GM23248 (cell line): ENCODE data around the gene CSNK1A1. TPM values are rescaled to one million over a fixed set of nuclear protein-coding genes. Genes with fewer than 3 reads are reported as not detected.
"Not testable (repeated sequence)": the region's sequence is repeated elsewhere in the genome, so short reads cannot be mapped to it uniquely, and the experiment has no call there.

ENCODE experiments used
- DNase-seq: peaks from one replicate; pipeline ENCODE4 v3.0.0-alpha.2; 2015
- H2AFZ ChIP-seq: fragments of 200-600 bp; sonication (generic); 2 replicates; pipeline ENCODE4 v1.6.1; 2016; ENCODE audit warnings: antibody characterized with exemption
- H3F3A ChIP-seq: fragments of 200-600 bp; sonication (generic); 2 replicates; pipeline ENCODE4 v1.6.1; 2016; ENCODE audit warnings: mild to moderate bottlenecking, antibody characterized with exemption, mixed run types; ENCODE audit not compliant: insufficient read depth
- H3K27ac ChIP-seq: fragments of 200-600 bp; sonication (generic); 2 replicates; pipeline ENCODE4 v1.5.1; 2016; ENCODE audit warnings: mild to moderate bottlenecking
- H3K27me3 ChIP-seq: fragments of 200-600 bp; sonication (generic); replicated peaks from 2 replicates; pipeline ENCODE4 v1.6.1; 2016; ENCODE audit warnings: mild to moderate bottlenecking; ENCODE audit not compliant: insufficient read depth
- H3K36me3 ChIP-seq: fragments of 200-600 bp; sonication (generic); 2 replicates; pipeline ENCODE4 v1.6.1; 2016; ENCODE audit warnings: low read depth, mild to moderate bottlenecking
- H3K4me1 ChIP-seq: fragments of 200-600 bp; sonication (generic); 2 replicates; pipeline ENCODE4 v1.6.1; 2016; ENCODE audit warnings: mild to moderate bottlenecking; ENCODE audit not compliant: insufficient read depth
- H3K4me2 ChIP-seq: fragments of 200-600 bp; sonication (generic); one replicate; pipeline ENCODE4 v1.6.1; 2016; ENCODE audit warnings: mild to moderate bottlenecking; ENCODE audit not compliant: unreplicated experiment
- H3K4me3 ChIP-seq: fragments of 200-600 bp; sonication (generic); 2 replicates; pipeline ENCODE4 v1.5.1; 2016; ENCODE audit warnings: mild to moderate bottlenecking
- H3K79me2 ChIP-seq: fragments of 200-600 bp; sonication (generic); 2 replicates; pipeline ENCODE4 v1.6.1; 2016; ENCODE audit warnings: mild to moderate bottlenecking; ENCODE audit not compliant: insufficient read depth
- H3K9ac ChIP-seq: fragments of 200-600 bp; sonication (generic); 2 replicates; pipeline ENCODE4 v1.6.1; 2016; ENCODE audit warnings: mild to moderate bottlenecking
- H3K9me2 ChIP-seq: fragments of 200-600 bp; sonication (generic); 2 replicates; pipeline ENCODE4 v1.6.1; 2016; ENCODE audit warnings: mixed run types, mild to moderate bottlenecking, moderate library complexity; ENCODE audit not compliant: insufficient read depth
- H3K9me3 ChIP-seq: fragments of 200-600 bp; sonication (generic); one replicate; pipeline ENCODE4 v1.6.1; 2017; ENCODE audit warnings: low read depth
- H4K20me1 ChIP-seq: fragments of 200-600 bp; sonication (generic); 2 replicates; pipeline ENCODE4 v1.6.0; 2016; ENCODE audit not compliant: insufficient read depth
- EZH2 ChIP-seq: fragments of 200-600 bp; sonication (generic); IDR thresholded peaks from 2 replicates; pipeline ENCODE4 v1.6.1; 2018; ENCODE audit warnings: antibody characterized with exemption, mild to moderate bottlenecking; ENCODE audit not compliant: insufficient read depth, poor library complexity, severe bottlenecking
- EZH2phosphoT487 ChIP-seq: fragments of 200-600 bp; sonication (generic); IDR thresholded peaks from 2 replicates; pipeline ENCODE4 v1.6.1; 2018; ENCODE audit warnings: antibody characterized with exemption, moderate library complexity, mild to moderate bottlenecking, low read depth; ENCODE audit not compliant: insufficient read depth
- WGBS, 2 experiments: methylation state at CpG; one replicate each; pipeline ENCODE4 v1.1.6; 2015 to 2017; ENCODE audit warnings: low lambda C conversion rate in 2 of 2, low coverage in 1 of 2; ENCODE audit errors: missing lambda C conversion rate in 2 of 2; 5-methylcytosine and 5-hydroxymethylcytosine counted together
- in situ Hi-C: fragments of 300-500 bp; cut with MboI; formaldehyde crosslinking; loops from 2 replicates; pipeline ENCODE4 v1.15.0; 2020
- polyA plus RNA-seq: library from polyadenylated mRNA; unstranded; fragments of >200 nt; fragmentation: Nextera tagmentation; extraction: Ambion mirVana; gene quantifications from 2 replicates; pipeline ENCODE4 v1.2.1, GENCODE V29; 2016
- total RNA-seq: library from RNA; depleted of rRNA; stranded (reverse); fragments of >200 nt; shearing (Covaris generic); gene quantifications from 2 replicates; pipeline ENCODE4 v1.2.3, GENCODE V29; 2014

CSNK1A1 gene
- total and polyA plus RNA-seq, 2 experiments from 2014 or later: 228 to 415 TPM

GRCh38 chr5:149471406-149472183, 79.6 kb downstream of the CSNK1A1 start:
- Histone ChIP-seq H3F3A (0 out of 2 replicates have a peak, but pooled peaks cover 4% of the 10 kb centered on the region), H4K20me1 (no peaks in the 10 kb centered on the region), H3K36me3 (no peaks in the 10 kb centered on the region), H3K27ac (peak overlapping the region; percentile 41), H3K9me3 (no peaks in the 10 kb centered on the region), H3K27me3 (no peaks in the 10 kb centered on the region), H3K4me2 (peak overlapping the region; percentile 19), H2AFZ (peak overlapping the region; percentile 29; the same call in 1 of the 2 replicates), H3K4me3 (no peak overlapping the region), H3K9me2 (no peaks in the 10 kb centered on the region), H3K4me1 (peaks cover 21% of the 10 kb centered on the region), H3K9ac (peak overlapping the region; percentile 36; the same call in 1 of the 2 replicates), H3K79me2 (no peaks in the 10 kb centered on the region)
- TF ChIP-seq EZH2phosphoT487 (no peak), EZH2 (no peak)
- peak; percentile 84 for DNase-seq
- WGBS, 2 experiments: 39 to 55% methylated on average over 11 to 15 of the region's 15 CpGs
- in situ Hi-C loops: no loop called here

- 95 to 96% methylated on average over 6 of the region's 6 CpGs for WGBS, 2 experiments
- H3K79me2 ChIP-seq: no peaks in the 10 kb centered on the region
- no peaks in the 10 kb centered on the region for H3K9me3 ChIP-seq
- no peaks in the 10 kb centered on the region for H3K36me3 ChIP-seq
- in situ Hi-C loops: no loop called here
- peaks cover 8% of the 10 kb centered on the region; the same call in 1 of the 2 replicates for H3F3A ChIP-seq
- H3K4me3 ChIP-seq: no peak overlapping the region
- H2AFZ ChIP-seq: no peak overlapping the region
- no peak overlapping the region for H3K4me2 ChIP-seq
- H3K27me3 ChIP-seq: no peaks in the 10 kb centered on the region
- no peaks in the 10 kb centered on the region for H3K9me2 ChIP-seq
- H3K27ac ChIP-seq: peak overlapping the region; percentile 41; the same call in 1 of the 2 replicates
- H3K4me1 ChIP-seq: peaks cover 27% of the 10 kb centered on the region
- DNase-seq: no peak
- TF ChIP-seq EZH2 (no peak), EZH2phosphoT487 (no peak)
- no peak overlapping the region for H3K9ac ChIP-seq
- no peaks in the 10 kb centered on the region for H4K20me1 ChIP-seq
Measured at GRCh38 chr5:149470942-149471341, 80.3 kb downstream of the CSNK1A1 start.

GRCh38 chr5:149466457-149466972, 84.7 kb downstream of the CSNK1A1 start:
- TF ChIP-seq EZH2phosphoT487: no peak
- TF ChIP-seq EZH2: no peak
- peaks cover 16% of the 10 kb centered on the region for H3F3A ChIP-seq
- H3K27me3 ChIP-seq: no peaks in the 10 kb centered on the region
- H3K4me1 ChIP-seq: peaks cover 30% of the 10 kb centered on the region
- 17 to 18% methylated on average over 16 to 17 of the region's 17 CpGs for WGBS, 2 experiments
- no peaks in the 10 kb centered on the region for H3K79me2 ChIP-seq
- no peaks in the 10 kb centered on the region for H3K9me3 ChIP-seq
- DNase-seq: peak; percentile 95
- peak overlapping the region; percentile 69 for H3K27ac ChIP-seq
- H3K4me3 ChIP-seq: peak overlapping the region; percentile 2; the same call in 1 of the 2 replicates
- peak overlapping the region; percentile 60 for H3K9ac ChIP-seq
- peak overlapping the region; percentile 36 for H3K4me2 ChIP-seq
- no peaks in the 10 kb centered on the region for H3K36me3 ChIP-seq
- no peaks in the 10 kb centered on the region for H4K20me1 ChIP-seq
- H3K9me2 ChIP-seq: no peaks in the 10 kb centered on the region
- H2AFZ ChIP-seq: peak overlapping the region; percentile 54; the same call in 1 of the 2 replicates
- in situ Hi-C loops: no loop called here

GRCh38 chr5:149464796-149465489, 86.3 kb downstream of the CSNK1A1 start:
- no peaks in the 10 kb centered on the region for H3K9me3 ChIP-seq
- peaks cover 27% of the 10 kb centered on the region for H3K4me1 ChIP-seq
- peak; percentile 83 for DNase-seq
- H3K27ac ChIP-seq: peak overlapping the region; percentile 62
- H3K9ac ChIP-seq: peak overlapping the region; percentile 55
- no peaks in the 10 kb centered on the region for H3K79me2 ChIP-seq
- peak overlapping the region; percentile 26 for H3K4me2 ChIP-seq
- H3K27me3 ChIP-seq: no peaks in the 10 kb centered on the region
- no peak overlapping the region for H3K4me3 ChIP-seq
- no peaks in the 10 kb centered on the region for H3K9me2 ChIP-seq
- peak overlapping the region; percentile 80 for H2AFZ ChIP-seq
- peaks cover 12% of the 10 kb centered on the region for H3F3A ChIP-seq
- no peak for TF ChIP-seq EZH2
- H3K36me3 ChIP-seq: no peaks in the 10 kb centered on the region
- in situ Hi-C loops: no loop called here
- H4K20me1 ChIP-seq: no peaks in the 10 kb centered on the region
- WGBS, 2 experiments: 52 to 61% methylated on average over 8 of the region's 8 CpGs

GRCh38 chr5:149461907-149462306, 89.3 kb downstream of the CSNK1A1 start:
- H3K27me3 ChIP-seq, H3K9ac ChIP-seq, DNase-seq, H3K9me3 ChIP-seq, H3K79me2 ChIP-seq, H3K9me2 ChIP-seq, H3K27ac ChIP-seq, H2AFZ ChIP-seq, H3K4me2 ChIP-seq, H3K4me3 ChIP-seq, in situ Hi-C loops, H4K20me1 ChIP-seq, H3K36me3 ChIP-seq: not testable (repeated sequence)
- 87 to 92% methylated on average over 6 of the region's 6 CpGs for WGBS, 2 experiments
- Histone ChIP-seq H3F3A (peaks cover 12% of the 10 kb centered on the region), H3K4me1 (peaks cover 23% of the 10 kb centered on the region)
